Right lobe of liver (tissue), 6 donors: ENCODE measurements around the gene SLC6A11. TPM values are rescaled to one million over a fixed set of nuclear protein-coding genes. Genes with fewer than 3 reads are reported as not detected.

ENCODE experiments used
- ATAC-seq, 4 donors: fragments of 200-7000 bp; cut with Tn5 transposase; one replicate each; pipeline ENCODE4 v1.9.1; 2020; ENCODE audit warnings: mild to moderate bottlenecking in 4 of 4, moderate library complexity in 4 of 4
- DNase-seq, 3 donors: peaks; one replicate each; pipeline ENCODE4 v3.0.0-alpha.2; 2020
- H3K27ac ChIP-seq, 3 donors: fragments of 200-600 bp; one replicate each; pipeline ENCODE4 v1.8.0; 2022
- H3K27me3 ChIP-seq, 2 donors: fragments of 200-600 bp; one replicate each; pipeline ENCODE4 v1.8.0; 2022
- H3K36me3 ChIP-seq, 4 donors: fragments of 200-600 bp; sonication (generic) in 1 of 4; one replicate each; pipeline versions ENCODE4 v1.5.1 to v1.8.0; 2017 to 2022; ENCODE audit warnings: control low read depth in 1 of 4
- H3K4me1 ChIP-seq, 4 donors: fragments of 200-600 bp; sonication (generic) in 1 of 4; one replicate each; pipeline versions ENCODE4 v1.5.1 to v1.8.0; 2017 to 2022; ENCODE audit warnings: control low read depth in 1 of 4
- H3K4me3 ChIP-seq, 3 donors: fragments of 200-600 bp; one replicate each; pipeline ENCODE4 v1.8.0; 2022
- H3K9me3 ChIP-seq, 4 donors: fragments of 200-600 bp; sonication (generic) in 1 of 4; one replicate each; pipeline versions ENCODE4 v1.5.1 to v1.8.0; 2017 to 2022; ENCODE audit warnings: control low read depth in 1 of 4
- CTCF ChIP-seq, 4 donors: fragments of 200-600 bp in 3 of 4; fragments of 450-650 bp in 1 of 4; IDR thresholded peaks; one replicate each; pipeline versions ENCODE4 v1.5.1 to v1.8.0; 2016 to 2022; ENCODE audit warnings: antibody characterized with exemption in 4 of 4, mild to moderate bottlenecking in 2 of 4
- POLR2A ChIP-seq: fragments of 450-650 bp; IDR thresholded peaks from one replicate; pipeline ENCODE4 v1.6.1; 2017; ENCODE audit warnings: antibody characterized with exemption, mild to moderate bottlenecking
- WGBS: methylation state at CpG from one replicate; pipeline ENCODE4 v1.1.6; 2018; ENCODE audit warnings: low coverage, low lambda C conversion rate; ENCODE audit not compliant: insufficient coverage; ENCODE audit errors: missing lambda C conversion rate; 5-methylcytosine and 5-hydroxymethylcytosine counted together
- intact Hi-C, 2 donors: fragments of 100-400 bp; cut with DNase I; formaldehyde crosslinking; loops; one replicate each; pipeline versions ENCODE4 v1.11.2 to v1.14.1; 2022
- total RNA-seq, 6 experiments: library from RNA; depleted of rRNA in 2 of 6; stranded (reverse); fragments of >200 nt in 2 of 6; fragmentation: NEBNext Ultra II Directional in 3 of 6; extraction: Animal tissue kit (Norgen Biotek cat#: 25700) in 3 of 6; gene quantifications; one replicate each; pipeline versions ENCODE4 v1.1.0 to v1.2.4, GENCODE V29; 2016 to 2023
- donor health status: DM: no; HTN: yes; CAD: no.
- donor health status: DM: no; HTN: no; CAD: no.
- donor health status: DM: no; HTN: no; CAD: no.
- donor health status: DM: no; HTN: yes; CAD: no.
- donor health status: DM: no; HTN: yes; CAD: no.

The SLC6A11 gene
- total RNA-seq, 6 experiments from 2014 or later, result 0.06 to 0.42 (median 0.12) TPM; not detected in 1

GRCh38 chr3:10792208-10792607 lies 23.8 kb upstream of the SLC6A11 start:
- 63% methylated on average over 4 of the region's 4 CpGs for WGBS
- ATAC-seq, result no peak
- intact Hi-C loops, result no loop called here

GRCh38 chr3:10798600-10799367 lies 17.2 kb upstream of the SLC6A11 start:
- H3K4me3 ChIP-seq, result no peak overlapping the region
- H3K9me3 ChIP-seq, result no peaks in the 10 kb centered on the region
- H3K27me3 ChIP-seq, result no peaks in the 10 kb centered on the region
- 50% methylated on average over 4 of the region's 5 CpGs for WGBS
- intact Hi-C loops, result no loop called here
- no peak overlapping the region for H3K27ac ChIP-seq
- DNase-seq, result no peak
- no peaks in the 10 kb centered on the region for H3K4me1 ChIP-seq
- H3K36me3 ChIP-seq, result no peaks in the 10 kb centered on the region
- TF ChIP-seq CTCF (IDR thresholded peaks at IDR 0.05) (no peak), POLR2A (no peak)
- no peak for ATAC-seq

More at GRCh38 chr3:10792208-10792607, 23.8 kb upstream of the SLC6A11 start:
- no peak for DNase-seq
- H3K9me3 ChIP-seq, result no peaks in the 10 kb centered on the region
- TF ChIP-seq POLR2A (no peak), CTCF (IDR thresholded peaks at IDR 0.05) (no peak)
- no peak overlapping the region for H3K4me3 ChIP-seq
- no peaks in the 10 kb centered on the region for H3K27me3 ChIP-seq
- H3K36me3 ChIP-seq, result no peaks in the 10 kb centered on the region
- H3K27ac ChIP-seq, result no peak overlapping the region
- no peaks in the 10 kb centered on the region for H3K4me1 ChIP-seq

GRCh38 chr3:10804183-10804648 lies 11.8 kb upstream of the SLC6A11 start:
- no peak for ATAC-seq

GRCh38 chr3:10806006-10806405 lies 10.0 kb upstream of the SLC6A11 start:
- TF ChIP-seq CTCF (IDR thresholded peaks at IDR 0.05) (no peak), POLR2A (no peak)
- H3K27me3 ChIP-seq, result no peaks in the 10 kb centered on the region
- intact Hi-C loops, result no loop called here
- 58% methylated on average over 4 of the region's 4 CpGs for WGBS
- no peaks in the 10 kb centered on the region for H3K4me1 ChIP-seq
- no peak overlapping the region for H3K4me3 ChIP-seq
- no peaks in the 10 kb centered on the region for H3K9me3 ChIP-seq
- ATAC-seq (no peak), DNase-seq (no peak)
- no peak overlapping the region for H3K27ac ChIP-seq
- H3K36me3 ChIP-seq, result no peaks in the 10 kb centered on the region

More at GRCh38 chr3:10804183-10804648, 11.8 kb upstream of the SLC6A11 start:
- Histone ChIP-seq H3K27me3 (no peaks in the 10 kb centered on the region), H3K27ac (no peak overlapping the region), H3K9me3 (no peaks in the 10 kb centered on the region), H3K4me3 (no peak overlapping the region), H3K4me1 (no peaks in the 10 kb centered on the region), H3K36me3 (no peaks in the 10 kb centered on the region)
- TF ChIP-seq CTCF (IDR thresholded peaks at IDR 0.05) (no peak), POLR2A (no peak)
- 51% methylated on average over 2 of the region's 2 CpGs for WGBS
- intact Hi-C loops, result no loop called here
- DNase-seq, result no peak
